WI38 (cell line): ENCODE results near the gene CABCOCO1.

Experiments used
- H3K4me3 ChIP-seq: 2 replicates; pipeline ENCODE4 v1.5.1; 2011; ENCODE audit warnings: low read depth, mild to moderate bottlenecking, control low read depth, low read length
- CTCF ChIP-seq: IDR thresholded peaks from 2 replicates; pipeline ENCODE4 v1.5.1; 2012; ENCODE audit warnings: low read depth, mild to moderate bottlenecking, control low read depth, low read length

The CABCOCO1 gene

GRCh38 chr10:61787170-61787569 lies 124.4 kb downstream of the CABCOCO1 start:
- TF ChIP-seq CTCF = no peak
- H3K4me3 ChIP-seq = 0 out of 2 replicates have a peak overlapping the region, but pooled peaks have one; percentile 18

- no peak overlapping the region for H3K4me3 ChIP-seq
- TF ChIP-seq CTCF = no peak
Observed at GRCh38 chr10:61789031-61789430, 126.3 kb downstream of the CABCOCO1 start.

- no peak overlapping the region for H3K4me3 ChIP-seq
- TF ChIP-seq CTCF = no peak
Observed at GRCh38 chr10:61791216-61791615, 128.5 kb downstream of the CABCOCO1 start.

- no peak overlapping the region for H3K4me3 ChIP-seq
- TF ChIP-seq CTCF = no peak
Observed at GRCh38 chr10:61792097-61792716, 129.5 kb downstream of the CABCOCO1 start.

GRCh38 chr10:61792921-61793320 lies 130.2 kb downstream of the CABCOCO1 start:
- no peak for TF ChIP-seq CTCF
- no peak overlapping the region for H3K4me3 ChIP-seq

- no peak overlapping the region for H3K4me3 ChIP-seq
- no peak for TF ChIP-seq CTCF
Observed at GRCh38 chr10:61793760-61794703, 131.3 kb downstream of the CABCOCO1 start.

- no peak overlapping the region for H3K4me3 ChIP-seq
- TF ChIP-seq CTCF = no peak
Observed at GRCh38 chr10:61795147-61795546, 132.4 kb downstream of the CABCOCO1 start.
